ENCODE measurements around the gene REXO5. TPM values are rescaled to one million over a fixed set of nuclear protein-coding genes. Genes with fewer than 3 reads are reported as not detected.

Gene REXO5
- total RNA-seq, 1 donor = 6.9 TPM

- DNase-seq (ENCODE audit: low read depth) = no peak
- TF ChIP-seq CTCF (IDR thresholded peaks at IDR 0.05; ENCODE audit: insufficient read depth, low read depth, low read length) = no peak
- no peak overlapping the region for H3K4me3 ChIP-seq (ENCODE audit: low read depth, low read length)
Measured at GRCh38 chr16:20870122-20870820, 63.9 kb downstream of the REXO5 start.

- no peak for DNase-seq (ENCODE audit: low read depth)
- no peak for TF ChIP-seq CTCF (IDR thresholded peaks at IDR 0.05; ENCODE audit: insufficient read depth, low read depth, low read length)
- H3K4me3 ChIP-seq (ENCODE audit: low read depth, low read length) = no peak overlapping the region
Measured at GRCh38 chr16:20871258-20871657, 64.9 kb downstream of the REXO5 start.

- peak; percentile 69 for DNase-seq (ENCODE audit: low read depth)
- no peak overlapping the region for H3K4me3 ChIP-seq (ENCODE audit: low read depth, low read length)
- TF ChIP-seq CTCF (IDR thresholded peaks at IDR 0.05; ENCODE audit: insufficient read depth, low read depth, low read length) = no peak
Measured at GRCh38 chr16:20871941-20872815, 65.9 kb downstream of the REXO5 start.

GRCh38 chr16:20873331-20873730 lies 67.0 kb downstream of the REXO5 start:
- no peak overlapping the region for H3K4me3 ChIP-seq (ENCODE audit: low read depth, low read length)
- no peak for TF ChIP-seq CTCF (IDR thresholded peaks at IDR 0.05; ENCODE audit: insufficient read depth, low read depth, low read length)
- peak; percentile 79 for DNase-seq (ENCODE audit: low read depth)

GRCh38 chr16:20874088-20874581 lies 67.8 kb downstream of the REXO5 start:
- no peak for TF ChIP-seq CTCF (IDR thresholded peaks at IDR 0.05; ENCODE audit: insufficient read depth, low read depth, low read length)
- no peak for DNase-seq (ENCODE audit: low read depth)
- H3K4me3 ChIP-seq (ENCODE audit: low read depth, low read length) = no peak overlapping the region

- H3K4me3 ChIP-seq (ENCODE audit: low read depth, low read length) = no peak overlapping the region
- no peak for TF ChIP-seq CTCF (IDR thresholded peaks at IDR 0.05; ENCODE audit: insufficient read depth, low read depth, low read length)
- no peak for DNase-seq (ENCODE audit: low read depth)
Measured at GRCh38 chr16:20875355-20875650, 69.0 kb downstream of the REXO5 start.

Measured in fibroblast of villous mesenchyme (primary cell).